HUES6 (cell line): ENCODE measurements around the gene PRMT2.
"Not testable (repeated sequence)": the region's sequence is repeated elsewhere in the genome, so short reads cannot be mapped to it uniquely, and the experiment has no call there.

ENCODE experiments used
- H3K27ac ChIP-seq: 2 replicates; pipeline ENCODE4 v1.7.0; 2013; ENCODE audit warnings: low read depth, mild to moderate bottlenecking, low read length, inconsistent platforms
- H3K27me3 ChIP-seq: 2 replicates; pipeline ENCODE4 v1.6.1; 2013; ENCODE audit warnings: low read length; ENCODE audit not compliant: control insufficient read depth, insufficient read depth
- H3K36me3 ChIP-seq: 2 replicates; pipeline ENCODE4 v1.6.1; 2013; ENCODE audit warnings: low read length; ENCODE audit not compliant: control insufficient read depth, insufficient read depth
- H3K4me1 ChIP-seq: 2 replicates; pipeline ENCODE4 v1.6.1; 2013; ENCODE audit warnings: low read length; ENCODE audit not compliant: control insufficient read depth, insufficient read depth
- H3K4me3 ChIP-seq: 2 replicates; pipeline ENCODE4 v1.5.1; 2013; ENCODE audit warnings: low read depth, low read length
- H3K9ac ChIP-seq: one replicate; pipeline ENCODE4 v1.6.1; 2013; ENCODE audit warnings: mild to moderate bottlenecking, low read length
- H3K9me3 ChIP-seq: 2 replicates; pipeline ENCODE4 v1.6.1; 2013; ENCODE audit warnings: low read depth, low read length; ENCODE audit not compliant: control insufficient read depth, insufficient read depth

The PRMT2 gene

DNA sequence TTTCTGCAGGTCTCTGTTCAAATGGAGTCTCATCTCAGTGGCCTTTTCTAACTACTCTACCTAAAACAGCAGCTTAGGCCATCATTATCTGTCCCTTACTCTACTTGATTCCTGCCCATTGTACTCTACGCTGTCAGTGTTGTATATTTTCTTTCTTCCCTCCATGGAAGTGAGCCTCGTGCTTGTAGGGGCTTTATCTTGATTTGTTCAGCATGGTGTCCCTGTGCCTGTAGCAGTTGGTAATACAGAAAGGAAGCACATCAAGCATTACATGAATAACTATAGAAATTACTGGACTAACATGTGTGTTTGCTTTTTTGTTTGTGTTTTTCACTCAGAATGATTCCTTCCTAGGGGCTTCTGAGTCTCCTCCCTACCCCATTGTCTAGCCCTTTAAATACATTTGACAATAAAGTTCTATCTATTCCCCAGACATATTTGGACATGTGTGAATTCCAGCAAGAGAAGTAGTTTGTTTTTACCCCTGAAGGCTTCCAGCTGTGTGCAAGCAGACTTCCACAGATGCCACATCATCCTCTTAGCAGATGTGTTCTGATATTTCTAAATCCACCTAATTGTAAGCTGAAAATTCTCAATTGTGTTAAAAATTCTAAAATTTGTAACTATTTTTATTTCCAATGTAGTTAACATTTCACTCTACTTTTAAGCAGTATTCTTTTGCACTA is 40.3 kb downstream of the PRMT2 start:
- Histone ChIP-seq H3K9ac (no peak overlapping the region), H3K4me3 (no peak overlapping the region), H3K36me3 (no peaks in the 10 kb centered on the region), H3K4me1 (no peaks in the 10 kb centered on the region), H3K27ac (no peak overlapping the region), H3K9me3 (no peaks in the 10 kb centered on the region), H3K27me3 (no peaks in the 10 kb centered on the region)

DNA sequence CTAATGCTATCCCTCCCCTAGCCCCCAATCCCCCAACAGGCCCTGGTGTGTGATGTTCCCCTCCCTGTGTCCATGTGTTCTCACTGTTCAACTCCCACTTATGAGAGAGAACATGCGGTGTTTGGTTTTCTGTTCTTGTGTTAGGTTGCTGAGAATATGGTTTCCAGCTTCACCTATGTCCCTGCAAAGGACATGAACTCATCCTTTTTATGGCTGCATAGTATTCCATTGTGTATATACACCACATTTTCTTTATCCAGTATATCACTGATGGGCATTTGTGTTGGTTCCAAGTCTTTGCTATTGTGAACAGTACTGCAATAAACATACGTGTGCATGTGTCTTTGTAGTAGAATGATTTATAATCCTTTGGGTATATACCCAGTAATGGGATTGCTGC is 41.1 kb downstream of the PRMT2 start:
- not testable (repeated sequence) for H3K9me3 ChIP-seq, H3K4me3 ChIP-seq, H3K27me3 ChIP-seq, H3K36me3 ChIP-seq, H3K4me1 ChIP-seq, H3K9ac ChIP-seq, H3K27ac ChIP-seq

DNA sequence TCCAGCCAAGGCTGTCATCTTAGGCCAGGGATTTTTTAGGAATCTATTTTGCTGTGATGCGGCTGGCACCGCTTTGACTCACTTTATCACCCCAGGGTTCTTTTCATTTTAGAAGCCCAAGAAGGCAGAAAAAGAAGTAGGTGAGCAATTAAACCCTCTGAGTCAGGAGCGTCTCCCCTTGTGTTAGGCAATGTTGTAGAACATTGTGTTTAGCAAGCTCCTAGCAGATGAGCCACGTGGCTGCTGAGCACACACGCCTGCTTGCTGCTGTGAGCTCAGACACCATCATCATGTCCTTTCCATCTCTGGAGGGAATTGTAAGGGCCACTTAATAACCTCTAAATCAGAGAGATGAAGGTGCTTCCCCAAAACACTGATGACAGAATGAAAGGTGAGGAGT is 46.1 kb downstream of the PRMT2 start:
- not testable (repeated sequence) for H3K36me3 ChIP-seq, H3K27ac ChIP-seq, H3K9me3 ChIP-seq, H3K4me1 ChIP-seq, H3K27me3 ChIP-seq, H3K4me3 ChIP-seq, H3K9ac ChIP-seq

DNA sequence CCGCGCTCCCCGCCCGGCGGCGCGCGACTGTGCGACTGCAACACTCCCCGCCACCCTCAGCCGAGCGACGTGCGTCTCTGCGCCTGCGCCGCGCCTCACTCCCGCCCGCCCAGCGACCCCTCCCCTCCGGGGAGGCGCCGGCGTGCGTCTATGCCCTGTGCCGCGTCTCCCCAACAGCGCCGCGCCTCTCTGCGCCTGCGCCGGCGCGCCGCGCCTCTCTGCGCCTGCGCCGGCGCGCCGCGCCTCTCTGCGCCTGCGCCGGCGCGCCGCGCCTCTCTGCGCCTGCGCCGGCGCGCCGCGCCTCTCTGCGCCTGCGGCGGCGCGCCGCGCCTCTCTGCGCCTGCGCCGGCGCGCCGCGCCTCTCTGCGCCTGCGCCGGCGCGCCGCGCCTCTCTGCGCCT is 63.2 kb downstream of the PRMT2 start:
- H3K9ac ChIP-seq, H3K9me3 ChIP-seq, H3K27me3 ChIP-seq, H3K36me3 ChIP-seq, H3K4me1 ChIP-seq, H3K4me3 ChIP-seq, H3K27ac ChIP-seq: not testable (repeated sequence)

DNA sequence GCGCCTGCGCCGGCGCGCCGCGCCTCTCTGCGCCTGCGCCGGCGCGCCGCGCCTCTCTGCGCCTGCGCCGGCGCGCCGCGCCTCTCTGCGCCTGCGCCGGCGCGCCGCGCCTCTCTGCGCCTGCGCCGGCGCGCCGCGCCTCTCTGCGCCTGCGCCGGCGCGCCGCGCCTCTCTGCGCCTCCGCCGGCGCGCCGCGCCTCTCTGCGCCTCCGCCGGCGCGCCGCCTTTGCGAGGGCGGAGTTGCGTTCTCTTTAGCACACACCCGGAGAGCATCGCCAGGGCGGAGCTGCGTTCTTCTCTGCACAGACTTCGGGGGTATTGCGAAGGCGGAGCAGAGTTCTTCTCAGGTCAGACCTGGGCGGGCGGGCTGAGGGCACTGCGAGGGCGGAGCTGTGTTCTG is 63.6 kb downstream of the PRMT2 start:
- H3K36me3 ChIP-seq, H3K4me3 ChIP-seq, H3K27ac ChIP-seq, H3K9me3 ChIP-seq, H3K9ac ChIP-seq, H3K4me1 ChIP-seq, H3K27me3 ChIP-seq: not testable (repeated sequence)
